Spleen (tissue), 7 donors: ENCODE measurements around the gene ZNF605.

ENCODE experiments used
- POLR2AphosphoS5 ChIP-seq, 3 donors: sonication (generic); formaldehyde crosslinking; IDR thresholded peaks; one replicate each; pipeline ENCODE4 v1.5.1; 2017; ENCODE audit warnings: antibody characterized with exemption in 3 of 3
- TF ChIP-seq, protein P1 (sequence below), 11 experiments: fragments of 200-600 bp in 7 of 11; fragments of 450-650 bp in 4 of 11; sonication (generic) in 4 of 11; IDR thresholded peaks in 8 of 11; conservative IDR thresholded peaks in 3 of 11; 1 replicate in 7 of 11; 2 replicates in 4 of 11; pipeline versions ENCODE4 v1.4.0 to v1.8.0; 2016 to 2021; ENCODE audit warnings: antibody characterized with exemption in 11 of 11, inconsistent platforms in 4 of 11, mild to moderate bottlenecking in 1 of 11
- donor health status: DM: no; HTN: no; CAD: no; lungs with moderate emphysema.
- donor health status: DM: no; HTN: no; CAD: no.
- donor health status: DM: no; HTN: no; CAD: no.

DNA sequence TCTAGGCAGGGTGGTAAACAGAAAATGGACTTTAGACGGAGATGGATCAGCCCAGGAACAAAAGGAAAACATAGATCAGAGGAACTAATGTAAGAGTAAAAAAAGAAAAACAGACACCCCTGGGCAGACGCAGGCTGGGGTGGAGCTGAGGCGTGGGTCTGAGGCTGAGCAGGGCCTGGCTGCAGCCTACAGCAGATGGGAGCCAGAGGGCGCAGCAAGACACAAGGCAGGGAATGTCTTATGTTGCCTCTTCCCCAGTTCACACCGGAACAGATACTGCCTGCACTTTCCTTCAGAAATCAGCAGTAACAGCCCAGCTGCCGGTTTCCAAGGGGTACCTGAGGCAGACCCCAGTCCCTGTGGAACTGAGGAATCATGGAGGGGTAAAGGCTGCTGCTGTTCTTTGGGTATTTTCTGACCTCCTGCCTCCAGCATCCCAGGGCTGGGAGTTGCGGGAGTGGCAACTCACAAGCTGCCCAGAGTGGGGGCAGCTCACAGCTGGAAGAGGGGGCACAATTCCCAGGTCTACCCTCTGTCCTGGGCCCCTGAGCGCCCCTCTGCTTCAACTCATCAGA, 9.8 kb downstream of the ZNF605 start:
- TF ChIP-seq, protein P1, sequence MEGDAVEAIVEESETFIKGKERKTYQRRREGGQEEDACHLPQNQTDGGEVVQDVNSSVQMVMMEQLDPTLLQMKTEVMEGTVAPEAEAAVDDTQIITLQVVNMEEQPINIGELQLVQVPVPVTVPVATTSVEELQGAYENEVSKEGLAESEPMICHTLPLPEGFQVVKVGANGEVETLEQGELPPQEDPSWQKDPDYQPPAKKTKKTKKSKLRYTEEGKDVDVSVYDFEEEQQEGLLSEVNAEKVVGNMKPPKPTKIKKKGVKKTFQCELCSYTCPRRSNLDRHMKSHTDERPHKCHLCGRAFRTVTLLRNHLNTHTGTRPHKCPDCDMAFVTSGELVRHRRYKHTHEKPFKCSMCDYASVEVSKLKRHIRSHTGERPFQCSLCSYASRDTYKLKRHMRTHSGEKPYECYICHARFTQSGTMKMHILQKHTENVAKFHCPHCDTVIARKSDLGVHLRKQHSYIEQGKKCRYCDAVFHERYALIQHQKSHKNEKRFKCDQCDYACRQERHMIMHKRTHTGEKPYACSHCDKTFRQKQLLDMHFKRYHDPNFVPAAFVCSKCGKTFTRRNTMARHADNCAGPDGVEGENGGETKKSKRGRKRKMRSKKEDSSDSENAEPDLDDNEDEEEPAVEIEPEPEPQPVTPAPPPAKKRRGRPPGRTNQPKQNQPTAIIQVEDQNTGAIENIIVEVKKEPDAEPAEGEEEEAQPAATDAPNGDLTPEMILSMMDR (IDR thresholded peaks at IDR 0.05 in 8 of 11, conservative IDR thresholded peaks at IDR 0.05 in 3 of 11): no peak
- no peak for TF ChIP-seq POLR2AphosphoS5 (IDR thresholded peaks at IDR 0.05)
